ENCODE results near the gene LUM.

- TF ChIP-seq CTCF (conservative IDR thresholded peaks at IDR 0.05; ENCODE audit: low read depth in 2 of 2): no peak
- TF ChIP-seq EZH2phosphoT487 (IDR thresholded peaks at IDR 0.05; ENCODE audit: unreplicated experiment): no peak
- no peak for TF ChIP-seq POLR2AphosphoS5 (IDR thresholded peaks at IDR 0.05; ENCODE audit: low read depth)
- TF ChIP-seq REST (IDR thresholded peaks at IDR 0.05; ENCODE audit: unreplicated experiment): no peak
- no peak for TF ChIP-seq EZH2 (IDR thresholded peaks at IDR 0.05; ENCODE audit: low read depth, unreplicated experiment)
- TF ChIP-seq NANOG (IDR thresholded peaks at IDR 0.05; ENCODE audit: borderline replicate concordance): no peak
- no peak for TF ChIP-seq CREB1 (CRISPR knock-in tag; IDR thresholded peaks at IDR 0.05; ENCODE audit: low read depth)
- no peak for TF ChIP-seq JUNB (IDR thresholded peaks at IDR 0.05; ENCODE audit: unreplicated experiment)
- TF ChIP-seq ZNF331 (CRISPR knock-in tag; IDR thresholded peaks at IDR 0.05; ENCODE audit: low read depth): no peak
- TF ChIP-seq ETS1 (IDR thresholded peaks at IDR 0.05): no peak
- TF ChIP-seq STAT1 (IDR thresholded peaks at IDR 0.05; ENCODE audit: unreplicated experiment): no peak
Measured at GRCh38 chr12:91056488-91056887, 54.8 kb downstream of the LUM start.

Measured in GM23338 (cell line).